ENCODE data around the gene GMEB2.
"Not testable (repeated sequence)": the region's sequence is repeated elsewhere in the genome, so short reads cannot be mapped to it uniquely, and the experiment has no call there.

GMEB2 gene

GRCh38 chr20:63618291-63618980 is 8.5 kb downstream of the GMEB2 start:
- no peak overlapping the region for H3K27ac ChIP-seq
- no peak for DNase-seq (ENCODE audit: low read depth, low spot score)

GRCh38 chr20:63617876-63618265 is 9.0 kb downstream of the GMEB2 start:
- no peak for DNase-seq (ENCODE audit: low read depth, low spot score)
- no peak overlapping the region for H3K27ac ChIP-seq

GRCh38 chr20:63617092-63617875 is 9.6 kb downstream of the GMEB2 start:
- no peak for DNase-seq (ENCODE audit: low read depth, low spot score)
- H3K27ac ChIP-seq = no peak overlapping the region

- not testable (repeated sequence) for DNase-seq (ENCODE audit: low read depth, low spot score); H3K27ac ChIP-seq
Observed at GRCh38 chr20:63613863-63614594, 12.9 kb downstream of the GMEB2 start.

- H3K27ac ChIP-seq = no peak overlapping the region
- DNase-seq (ENCODE audit: low read depth, low spot score) = no peak
Observed at GRCh38 chr20:63612276-63612931, 14.5 kb downstream of the GMEB2 start.

- no peak overlapping the region for H3K27ac ChIP-seq
Observed at GRCh38 chr20:63611646-63612045, 15.3 kb downstream of the GMEB2 start.

GRCh38 chr20:63610581-63611435 is 16.1 kb downstream of the GMEB2 start:
- no peak overlapping the region for H3K27ac ChIP-seq
- DNase-seq (ENCODE audit: low read depth, low spot score) = no peak

More at GRCh38 chr20:63611646-63612045, 15.3 kb downstream of the GMEB2 start:
- DNase-seq (ENCODE audit: low read depth, low spot score) = no peak

GRCh38 chr20:63606686-63607085 is 20.2 kb downstream of the GMEB2 start:
- H3K27ac ChIP-seq = no peak overlapping the region
- no peak for DNase-seq (ENCODE audit: low read depth, low spot score)

GRCh38 chr20:63602321-63602720 is 24.6 kb downstream of the GMEB2 start:
- no peak for DNase-seq (ENCODE audit: low read depth, low spot score)
- no peak overlapping the region for H3K27ac ChIP-seq

- H3K27ac ChIP-seq; DNase-seq (ENCODE audit: low read depth, low spot score): not testable (repeated sequence)
Observed at GRCh38 chr20:63601679-63602078, 25.2 kb downstream of the GMEB2 start.

- no peak overlapping the region for H3K27ac ChIP-seq
- DNase-seq (ENCODE audit: low read depth, low spot score) = no peak
Observed at GRCh38 chr20:63599396-63600050, 27.4 kb downstream of the GMEB2 start.

- no peak overlapping the region for H3K27ac ChIP-seq
- no peak for DNase-seq (ENCODE audit: low read depth, low spot score)
Observed at GRCh38 chr20:63598479-63599395, 28.2 kb downstream of the GMEB2 start.

GRCh38 chr20:63597651-63598478 is 29.0 kb downstream of the GMEB2 start:
- DNase-seq (ENCODE audit: low read depth, low spot score) = no peak
- no peak overlapping the region for H3K27ac ChIP-seq

GRCh38 chr20:63596423-63596822 is 30.5 kb downstream of the GMEB2 start:
- H3K27ac ChIP-seq = no peak overlapping the region
- DNase-seq (ENCODE audit: low read depth, low spot score) = no peak

GRCh38 chr20:63595416-63596127 is 31.3 kb downstream of the GMEB2 start:
- no peak overlapping the region for H3K27ac ChIP-seq
- DNase-seq (ENCODE audit: low read depth, low spot score) = no peak

- no peak overlapping the region for H3K27ac ChIP-seq
- no peak for DNase-seq (ENCODE audit: low read depth, low spot score)
Observed at GRCh38 chr20:63594043-63594561, 32.8 kb downstream of the GMEB2 start.
